Duodenal mucosa (tissue), 2 donors: ENCODE data around the gene LIMD2.

Experiments used
- H3K27ac ChIP-seq: one replicate; pipeline ENCODE4 v1.7.0; 2013; ENCODE audit warnings: low read depth, low read length
- H3K27me3 ChIP-seq, 2 donors: one replicate each; pipeline ENCODE4 v1.7.0; 2013; ENCODE audit warnings: low read length in 2 of 2, control low read depth in 1 of 2; ENCODE audit not compliant: insufficient read depth in 2 of 2, control insufficient read depth in 1 of 2
- H3K36me3 ChIP-seq, 2 donors: one replicate each; pipeline ENCODE4 v1.7.0; 2013; ENCODE audit warnings: low read length in 2 of 2, control low read depth in 1 of 2; ENCODE audit not compliant: insufficient read depth in 2 of 2, control insufficient read depth in 1 of 2
- H3K4me1 ChIP-seq, 2 donors: one replicate each; pipeline ENCODE4 v1.7.0; 2013; ENCODE audit warnings: low read length in 2 of 2, control low read depth in 1 of 2; ENCODE audit not compliant: insufficient read depth in 2 of 2, control insufficient read depth in 1 of 2
- H3K4me3 ChIP-seq, 2 donors: one replicate each; pipeline ENCODE4 v1.7.0; 2013; ENCODE audit warnings: low read length in 2 of 2, low read depth in 1 of 2
- H3K9ac ChIP-seq, 2 donors: one replicate each; pipeline ENCODE4 v1.7.0; 2013; ENCODE audit warnings: low read length in 2 of 2, low read depth in 1 of 2
- H3K9me3 ChIP-seq, 2 donors: one replicate each; pipeline ENCODE4 v1.7.0; 2013; ENCODE audit warnings: low read length in 2 of 2, control low read depth in 1 of 2; ENCODE audit not compliant: control insufficient read depth in 1 of 2

Gene LIMD2

GRCh38 chr17:63714550-63715277, 14.8 kb upstream of the LIMD2 start:
- H3K4me3 ChIP-seq = no peak overlapping the region
- H3K9me3 ChIP-seq = no peaks in the 10 kb centered on the region
- no peak overlapping the region for H3K27ac ChIP-seq
- peaks cover 6 to 37% of the 10 kb centered on the region in 2 donors for H3K36me3 ChIP-seq
- H3K9ac ChIP-seq = no peak overlapping the region
- no peaks in the 10 kb centered on the region for H3K27me3 ChIP-seq
- H3K4me1 ChIP-seq = no peaks in the 10 kb centered on the region

GRCh38 chr17:63709110-63709509, 9.2 kb upstream of the LIMD2 start:
- no peak overlapping the region for H3K4me3 ChIP-seq
- H3K36me3 ChIP-seq = peaks cover 15 to 55% of the 10 kb centered on the region in 2 donors

GRCh38 chr17:63707151-63707550, 7.2 kb upstream of the LIMD2 start:
- Histone ChIP-seq H3K9me3 (no peaks in the 10 kb centered on the region), H3K27ac (no peak overlapping the region), H3K4me1 (peaks cover 0 to 8% of the 10 kb centered on the region in 2 donors), H3K9ac (no peak overlapping the region), H3K27me3 (no peaks in the 10 kb centered on the region), H3K36me3 (peaks cover 25 to 56% of the 10 kb centered on the region in 2 donors), H3K4me3 (no peak overlapping the region)

More at GRCh38 chr17:63709110-63709509, 9.2 kb upstream of the LIMD2 start:
- Histone ChIP-seq H3K27ac (no peak overlapping the region), H3K27me3 (no peaks in the 10 kb centered on the region), H3K9me3 (no peaks in the 10 kb centered on the region), H3K4me1 (no peaks in the 10 kb centered on the region), H3K9ac (no peak overlapping the region)

- H3K27me3 ChIP-seq = no peaks in the 10 kb centered on the region
- H3K36me3 ChIP-seq = peaks cover 25 to 51% of the 10 kb centered on the region in 2 donors
- no peak overlapping the region for H3K4me3 ChIP-seq
- no peak overlapping the region for H3K27ac ChIP-seq
- H3K9me3 ChIP-seq = no peaks in the 10 kb centered on the region
- peaks cover 0 to 9% of the 10 kb centered on the region in 2 donors for H3K4me1 ChIP-seq
- no peak overlapping the region for H3K9ac ChIP-seq
Measured at GRCh38 chr17:63706336-63707082, 6.6 kb upstream of the LIMD2 start.

GRCh38 chr17:63705657-63706056, 5.7 kb upstream of the LIMD2 start:
- Histone ChIP-seq H3K4me3 (no peak overlapping the region), H3K4me1 (peaks cover 0 to 15% of the 10 kb centered on the region in 2 donors), H3K27me3 (no peaks in the 10 kb centered on the region), H3K36me3 (peaks cover 25 to 47% of the 10 kb centered on the region in 2 donors), H3K9me3 (no peaks in the 10 kb centered on the region), H3K9ac (no peak overlapping the region), H3K27ac (no peak overlapping the region)

GRCh38 chr17:63704836-63705235, 4.9 kb upstream of the LIMD2 start:
- Histone ChIP-seq H3K36me3 (peaks cover 22 to 41% of the 10 kb centered on the region in 2 donors), H3K27me3 (no peaks in the 10 kb centered on the region), H3K27ac (no peak overlapping the region), H3K4me1 (peaks cover 0 to 15% of the 10 kb centered on the region in 2 donors), H3K9ac (no peak overlapping the region), H3K9me3 (no peaks in the 10 kb centered on the region), H3K4me3 (no peak overlapping the region)

- Histone ChIP-seq H3K9me3 (no peaks in the 10 kb centered on the region), H3K27me3 (no peaks in the 10 kb centered on the region), H3K4me3 (no peak overlapping the region), H3K9ac (no peak overlapping the region), H3K36me3 (peaks cover 21 to 37% of the 10 kb centered on the region in 2 donors), H3K4me1 (peaks cover 0 to 17% of the 10 kb centered on the region in 2 donors), H3K27ac (no peak overlapping the region)
Measured at GRCh38 chr17:63704259-63704576, 4.3 kb upstream of the LIMD2 start.

GRCh38 chr17:63703556-63704258, 3.8 kb upstream of the LIMD2 start:
- Histone ChIP-seq H3K4me1 (peaks cover 0 to 22% of the 10 kb centered on the region in 2 donors), H3K27ac (no peak overlapping the region), H3K9ac (no peak overlapping the region), H3K27me3 (no peaks in the 10 kb centered on the region), H3K36me3 (peaks cover 16 to 32% of the 10 kb centered on the region in 2 donors), H3K4me3 (no peak overlapping the region), H3K9me3 (no peaks in the 10 kb centered on the region)

- no peak overlapping the region for H3K27ac ChIP-seq
- peaks cover 0 to 29% of the 10 kb centered on the region in 2 donors for H3K4me1 ChIP-seq
- peaks cover 14 to 26% of the 10 kb centered on the region in 2 donors for H3K36me3 ChIP-seq
- no peak overlapping the region for H3K9ac ChIP-seq
- H3K9me3 ChIP-seq = no peaks in the 10 kb centered on the region
- H3K27me3 ChIP-seq = no peaks in the 10 kb centered on the region
- no peak overlapping the region for H3K4me3 ChIP-seq
Measured at GRCh38 chr17:63703029-63703428, 3.1 kb upstream of the LIMD2 start.

- Histone ChIP-seq H3K27ac (no peak overlapping the region), H3K36me3 (peaks cover 14 to 26% of the 10 kb centered on the region in 2 donors), H3K4me3 (peak overlapping the region in 1 of 2 donors; percentile 58), H3K27me3 (no peaks in the 10 kb centered on the region), H3K4me1 (peaks cover 0 to 32% of the 10 kb centered on the region in 2 donors), H3K9ac (peak overlapping the region in 1 of 2 donors; percentile 1), H3K9me3 (no peaks in the 10 kb centered on the region)
Measured at GRCh38 chr17:63702721-63703015, 2.7 kb upstream of the LIMD2 start.
